Natural killer cell (primary cell): ENCODE measurements around the gene GTPBP2. TPM values are rescaled to one million over a fixed set of nuclear protein-coding genes. Genes with fewer than 3 reads are reported as not detected.

ENCODE experiments used
- ATAC-seq, 3 donors: fragments of 150-1000 bp in 2 of 3; fragments of 200-7000 bp in 1 of 3; cut with Tn5 transposase; 1 replicate in 1 of 3; 2 replicates in 2 of 3; pipeline ENCODE4 v1.10.0; 2021; ENCODE audit warnings: mild to moderate bottlenecking in 2 of 3, moderate library complexity in 2 of 3
- DNase-seq, 2 donors: peaks; one replicate each; pipeline versions ENCODE4 v3.0.0 to v3.0.0-alpha.2; 2013 to 2021; ENCODE audit warnings: mixed read lengths in 1 of 2
- H3K27ac ChIP-seq: one replicate; pipeline ENCODE4 v1.5.1; 2013; ENCODE audit warnings: mild to moderate bottlenecking, low read length
- H3K27me3 ChIP-seq: one replicate; pipeline ENCODE4 v1.6.1; 2013; ENCODE audit warnings: low read length; ENCODE audit not compliant: control insufficient read depth, insufficient read depth
- H3K36me3 ChIP-seq: one replicate; pipeline ENCODE4 v1.6.1; 2013; ENCODE audit warnings: low read length; ENCODE audit not compliant: control insufficient read depth, insufficient read depth
- H3K4me1 ChIP-seq: one replicate; pipeline ENCODE4 v1.6.1; 2013; ENCODE audit warnings: low read length; ENCODE audit not compliant: control insufficient read depth, insufficient read depth
- H3K4me3 ChIP-seq: one replicate; pipeline ENCODE4 v1.5.1; 2013; ENCODE audit warnings: low read length
- H3K9me3 ChIP-seq: one replicate; pipeline ENCODE4 v1.6.1; 2013; ENCODE audit warnings: low read length; ENCODE audit not compliant: control insufficient read depth, insufficient read depth
- H3K27ac Mint-ChIP-seq, 2 donors: one replicate each; pipeline ENCODE4 v1.8.0; 2022; ENCODE audit warnings: mild to moderate bottlenecking in 2 of 2, mixed read lengths in 2 of 2, moderate library complexity in 1 of 2
- H3K27me3 Mint-ChIP-seq, 2 donors: one replicate each; pipeline ENCODE4 v1.8.0; 2022; ENCODE audit warnings: low read depth in 2 of 2, mixed read lengths in 2 of 2
- H3K36me3 Mint-ChIP-seq: one replicate; pipeline ENCODE4 v1.8.0; 2022; ENCODE audit warnings: mixed read lengths
- H3K4me1 Mint-ChIP-seq, 2 donors: one replicate each; pipeline ENCODE4 v1.8.0; 2022; ENCODE audit warnings: mixed read lengths in 2 of 2
- H3K4me3 Mint-ChIP-seq: one replicate; pipeline ENCODE4 v1.8.0; 2022; ENCODE audit warnings: mild to moderate bottlenecking, moderate library complexity, mixed read lengths
- H3K9me3 Mint-ChIP-seq, 2 donors: one replicate each; pipeline ENCODE4 v1.8.0; 2022; ENCODE audit warnings: mixed read lengths in 2 of 2
- WGBS: methylation state at CpG from one replicate; pipeline ENCODE4 v1.1.7; 2013; ENCODE audit warnings: missing lambda C conversion rate; ENCODE audit not compliant: insufficient coverage; 5-methylcytosine and 5-hydroxymethylcytosine counted together
- intact Hi-C: fragments of 100-400 bp; cut with micrococcal nuclease; formaldehyde crosslinking; loops from one replicate; pipeline ENCODE4 v1.14.2; 2022
- total RNA-seq, 4 donors: library from RNA; stranded (reverse); fragments of 120-200 nt in 1 of 4; gene quantifications; one replicate each; pipeline versions ENCODE4 v1.2.3 to v1.2.4, GENCODE V29; 2013 to 2022
- TF ChIP-seq, protein P1 (sequence below): fragments of 200-600 bp; IDR thresholded peaks from one replicate; pipeline ENCODE4 v1.8.0; 2022; ENCODE audit warnings: antibody characterized with exemption

GTPBP2 gene
- total RNA-seq, 3 donors from 2014 or later (not counting 1 experiment from before 2014, with no cell fraction given): 56.5 to 71.7 (median 69.3) TPM

DNA sequence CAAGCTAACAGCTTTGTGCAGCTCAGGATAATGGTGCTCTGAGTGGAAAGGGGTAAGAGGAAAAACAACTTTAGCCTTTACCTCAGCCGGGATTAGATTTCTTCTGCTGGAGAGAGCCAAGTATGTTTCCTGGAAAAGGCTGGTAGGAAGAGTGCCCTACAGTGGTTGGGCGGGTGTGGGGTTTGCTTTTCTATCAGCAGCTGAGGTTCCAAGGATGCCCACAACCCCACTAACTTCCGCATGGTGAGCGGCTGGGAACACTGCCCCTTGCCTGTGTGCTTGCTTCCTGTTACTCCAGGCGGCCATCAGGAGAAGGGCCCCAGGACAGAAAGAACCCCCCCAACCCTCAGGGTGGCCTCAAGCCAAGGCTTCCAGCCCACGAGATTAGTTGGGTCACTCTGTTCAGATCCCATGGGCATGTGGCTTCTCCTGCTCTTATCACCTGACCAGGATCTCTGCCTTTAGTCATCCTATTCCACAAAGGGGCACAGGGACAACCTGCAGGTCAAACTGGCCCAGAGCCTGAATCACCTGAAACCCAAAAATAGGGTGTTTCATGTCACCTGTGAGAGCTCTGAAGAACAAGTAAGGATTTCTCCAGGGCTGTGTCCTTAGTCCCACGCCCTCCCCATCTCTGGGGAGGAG, 48.0 kb upstream of the GTPBP2 start:
- TF ChIP-seq, protein P1, sequence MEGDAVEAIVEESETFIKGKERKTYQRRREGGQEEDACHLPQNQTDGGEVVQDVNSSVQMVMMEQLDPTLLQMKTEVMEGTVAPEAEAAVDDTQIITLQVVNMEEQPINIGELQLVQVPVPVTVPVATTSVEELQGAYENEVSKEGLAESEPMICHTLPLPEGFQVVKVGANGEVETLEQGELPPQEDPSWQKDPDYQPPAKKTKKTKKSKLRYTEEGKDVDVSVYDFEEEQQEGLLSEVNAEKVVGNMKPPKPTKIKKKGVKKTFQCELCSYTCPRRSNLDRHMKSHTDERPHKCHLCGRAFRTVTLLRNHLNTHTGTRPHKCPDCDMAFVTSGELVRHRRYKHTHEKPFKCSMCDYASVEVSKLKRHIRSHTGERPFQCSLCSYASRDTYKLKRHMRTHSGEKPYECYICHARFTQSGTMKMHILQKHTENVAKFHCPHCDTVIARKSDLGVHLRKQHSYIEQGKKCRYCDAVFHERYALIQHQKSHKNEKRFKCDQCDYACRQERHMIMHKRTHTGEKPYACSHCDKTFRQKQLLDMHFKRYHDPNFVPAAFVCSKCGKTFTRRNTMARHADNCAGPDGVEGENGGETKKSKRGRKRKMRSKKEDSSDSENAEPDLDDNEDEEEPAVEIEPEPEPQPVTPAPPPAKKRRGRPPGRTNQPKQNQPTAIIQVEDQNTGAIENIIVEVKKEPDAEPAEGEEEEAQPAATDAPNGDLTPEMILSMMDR: no peak
- Mint-ChIP-seq H3K27ac (no peak overlapping the region), H3K36me3 (no peaks in the 10 kb centered on the region), H3K27me3 (no peaks in the 10 kb centered on the region), H3K4me3 (no peak overlapping the region), H3K9me3 (no peaks in the 10 kb centered on the region), H3K4me1 (no peaks in the 10 kb centered on the region)
- ATAC-seq (no peak), DNase-seq (no peak)
- H3K4me1 ChIP-seq: no peaks in the 10 kb centered on the region
- WGBS: 98% methylated on average over 6 of the region's 7 CpGs
- H3K9me3 ChIP-seq: no peaks in the 10 kb centered on the region
- intact Hi-C loops: no loop called here
- peaks cover 78% of the 10 kb centered on the region for H3K36me3 ChIP-seq
- H3K27ac ChIP-seq: no peak overlapping the region
- H3K4me3 ChIP-seq: no peak overlapping the region
- H3K27me3 ChIP-seq: no peaks in the 10 kb centered on the region

DNA sequence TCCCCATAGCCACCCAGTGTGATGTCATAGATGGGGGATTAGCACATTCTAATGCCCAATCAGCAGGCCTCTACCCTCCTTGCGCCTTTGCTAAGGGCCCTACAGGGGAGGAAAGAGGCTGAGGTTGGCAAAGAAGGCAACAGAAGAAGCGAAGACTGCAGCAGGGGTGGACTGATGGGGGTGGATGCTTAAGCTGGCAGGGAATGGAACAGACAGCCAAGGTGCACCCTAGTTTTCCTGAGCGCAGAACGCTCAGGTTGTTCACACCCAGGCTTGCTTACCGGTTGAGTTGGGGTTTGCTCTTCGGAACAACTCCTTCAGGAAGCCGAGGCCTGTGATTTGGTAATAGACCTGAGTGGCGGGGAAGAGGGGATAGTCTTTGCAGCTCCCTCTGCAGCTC, 45.9 kb upstream of the GTPBP2 start:
- Mint-ChIP-seq H3K27me3 (no peaks in the 10 kb centered on the region), H3K27ac (peak overlapping the region in 1 of 2 donors; percentile 18)

DNA sequence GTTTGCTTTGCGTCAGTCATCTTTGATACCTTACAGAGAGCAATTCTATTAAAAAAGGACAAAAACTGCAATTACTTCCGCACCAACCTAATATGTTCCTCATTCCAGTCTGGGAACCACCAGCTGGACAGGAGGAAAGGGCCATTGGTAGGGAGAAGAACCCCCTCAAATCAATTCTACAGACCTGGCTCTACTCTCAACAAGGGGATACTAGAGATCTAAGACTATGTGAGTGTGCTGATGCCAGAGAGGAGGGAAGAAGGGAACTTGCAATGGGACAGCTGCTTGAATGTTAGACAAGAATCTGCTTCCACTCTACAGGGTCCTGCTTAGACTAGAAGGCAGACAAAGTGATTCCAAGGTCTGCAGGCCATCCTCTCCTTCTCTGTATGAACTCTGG, 45.2 kb upstream of the GTPBP2 start:
- no peaks in the 10 kb centered on the region for H3K9me3 Mint-ChIP-seq
- TF ChIP-seq, protein P1: no peak
- Histone ChIP-seq H3K4me1 (no peaks in the 10 kb centered on the region), H3K4me3 (no peak overlapping the region), H3K36me3 (peaks cover 72% of the 10 kb centered on the region), H3K27me3 (no peaks in the 10 kb centered on the region), H3K27ac (no peak overlapping the region), H3K9me3 (no peaks in the 10 kb centered on the region)
- ATAC-seq (no peak), DNase-seq (no peak)
- no peaks in the 10 kb centered on the region for H3K27me3 Mint-ChIP-seq
- no peak overlapping the region for H3K27ac Mint-ChIP-seq
- no peaks in the 10 kb centered on the region for H3K4me1 Mint-ChIP-seq
- intact Hi-C loops: no loop called here
- no CpG with 5 or more reads among the region's 2 CpGs for WGBS
- no peak overlapping the region for H3K4me3 Mint-ChIP-seq
- no peaks in the 10 kb centered on the region for H3K36me3 Mint-ChIP-seq

More for the DNA sequence above, 45.9 kb upstream of the GTPBP2 start:
- Mint-ChIP-seq H3K9me3 (no peaks in the 10 kb centered on the region), H3K36me3 (no peaks in the 10 kb centered on the region), H3K4me1 (no peaks in the 10 kb centered on the region), H3K4me3 (no peak overlapping the region)
- DNase-seq (no peak), ATAC-seq (no peak)
- Histone ChIP-seq H3K9me3 (no peaks in the 10 kb centered on the region), H3K27me3 (no peaks in the 10 kb centered on the region), H3K4me1 (no peaks in the 10 kb centered on the region), H3K4me3 (no peak overlapping the region), H3K27ac (no peak overlapping the region), H3K36me3 (peaks cover 78% of the 10 kb centered on the region)
- intact Hi-C loops: no loop called here
- TF ChIP-seq, protein P1: no peak
- over 99% methylated on average over 8 of the region's 8 CpGs for WGBS
